ENCODE measurements around the gene RNF175.

RNF175 gene

DNA sequence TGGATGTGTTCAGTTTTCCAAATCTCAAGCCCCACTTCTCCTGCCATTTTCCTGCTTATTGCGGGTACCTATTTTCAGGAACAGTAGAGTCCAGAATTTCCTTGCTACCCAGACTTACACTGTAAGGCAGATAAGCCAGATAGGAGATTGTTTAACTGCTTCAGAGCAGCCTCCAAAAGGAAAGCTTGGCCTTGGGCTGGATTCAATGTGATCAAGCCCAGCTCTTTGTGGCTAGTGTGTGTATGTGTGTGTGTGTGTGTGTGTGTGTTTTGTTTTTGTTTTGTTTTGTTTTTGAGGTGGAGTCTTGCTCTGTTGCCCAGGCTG, 34.0 kb downstream of the RNF175 start:
- ChIA-PET POLR2A (no interaction called here), CTCF (interaction anchor here (0.9 to 2.0 kb wide), 3 partner anchors 10 to 24 kb away, joined by 3 to 6 read pairs (median 5); no protein-coding TSS in a partner anchor)
- no peak for TF ChIP-seq CTCF (IDR thresholded peaks at IDR 0.05; ENCODE audit: control extremely low read depth, extremely low read depth, low read depth, missing control alignments)
- no peak for DNase-seq (ENCODE audit: extremely low spot score)

DNA sequence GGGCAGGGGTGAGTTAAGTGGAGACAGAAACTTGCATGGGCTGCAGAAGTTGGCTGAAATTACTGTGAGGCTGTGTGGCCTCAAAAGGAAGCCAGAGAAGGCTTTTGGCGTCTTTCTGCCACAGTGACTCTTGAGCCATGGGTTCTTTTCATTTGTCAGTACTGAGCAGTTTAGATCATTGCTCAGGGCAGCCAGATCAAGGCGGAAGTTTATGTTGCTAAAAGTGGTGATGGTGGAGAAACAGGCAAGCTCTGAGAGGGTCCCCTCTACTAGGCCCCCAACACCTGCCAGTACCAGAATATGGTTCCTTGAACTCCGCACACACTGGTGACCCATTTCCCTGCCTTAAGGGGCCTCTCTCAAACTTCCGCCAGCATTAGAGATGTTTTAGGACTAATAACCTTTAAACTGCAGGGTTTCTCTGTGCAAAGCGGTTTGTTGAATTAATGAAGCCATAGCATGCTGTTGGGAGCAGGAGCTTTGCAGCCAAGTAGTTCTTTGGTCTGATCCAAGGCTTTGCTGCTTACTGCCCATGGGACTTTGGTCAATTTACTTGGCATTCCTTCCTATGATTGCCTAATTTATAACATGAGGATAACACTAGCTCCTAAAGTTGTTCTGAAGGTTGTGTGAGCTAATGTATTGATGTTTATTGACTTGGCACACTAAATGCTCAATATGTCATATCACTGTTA, 34.5 kb downstream of the RNF175 start:
- ChIA-PET CTCF (interaction anchor here (0.9 to 2.0 kb wide), 2 partner anchors 9 to 17 kb away, joined by 3 to 5 read pairs; no protein-coding TSS in a partner anchor), POLR2A (no interaction called here)
- DNase-seq (ENCODE audit: extremely low spot score), result no peak
- no peak for TF ChIP-seq CTCF (IDR thresholded peaks at IDR 0.05; ENCODE audit: control extremely low read depth, extremely low read depth, low read depth, missing control alignments)

DNA sequence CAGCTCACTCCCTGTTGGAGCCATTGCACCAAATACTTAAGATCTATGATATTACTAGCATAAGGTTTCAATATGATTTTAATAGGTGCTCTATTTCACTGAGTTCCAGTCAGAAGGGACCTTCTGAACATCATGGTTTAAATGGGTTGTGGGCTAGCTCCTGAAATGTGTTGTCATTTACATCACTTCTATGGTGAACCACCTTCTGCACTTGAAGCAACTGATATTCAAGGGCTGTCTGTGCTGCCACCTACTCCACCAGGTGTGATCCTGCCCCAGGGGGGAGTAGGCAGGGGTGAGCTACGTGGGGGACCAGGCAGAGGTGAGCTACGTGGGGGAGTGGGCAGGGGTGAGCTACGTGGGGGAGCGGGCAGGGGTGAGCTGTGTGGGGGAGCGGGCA, 35.2 kb downstream of the RNF175 start:
- ChIA-PET POLR2A (no interaction called here), CTCF (interaction anchor here (1.5 to 2.0 kb wide), 2 partner anchors 10 to 18 kb away, joined by 4 to 5 read pairs; no protein-coding TSS in a partner anchor)
- no peak for DNase-seq (ENCODE audit: extremely low spot score)
- TF ChIP-seq CTCF (IDR thresholded peaks at IDR 0.05; ENCODE audit: control extremely low read depth, extremely low read depth, low read depth, missing control alignments), result no peak

GRCh38 chr4:153722036-153722435, 37.8 kb downstream of the RNF175 start:
- no peak for TF ChIP-seq CTCF (IDR thresholded peaks at IDR 0.05; ENCODE audit: control extremely low read depth, extremely low read depth, low read depth, missing control alignments)
- ChIA-PET CTCF (interaction anchor here (0.8 to 1.3 kb wide), 2 partner anchors 14 to 19 kb away, joined by 3 read pairs; no protein-coding TSS in a partner anchor), POLR2A (no interaction called here)
- no peak for DNase-seq (ENCODE audit: extremely low spot score)

GRCh38 chr4:153713866-153714646, 45.8 kb downstream of the RNF175 start:
- ChIA-PET CTCF (no interaction called here), POLR2A (no interaction called here)
- DNase-seq (ENCODE audit: extremely low spot score), result no peak
- TF ChIP-seq CTCF (IDR thresholded peaks at IDR 0.05; ENCODE audit: control extremely low read depth, extremely low read depth, low read depth, missing control alignments), result no peak

DNA sequence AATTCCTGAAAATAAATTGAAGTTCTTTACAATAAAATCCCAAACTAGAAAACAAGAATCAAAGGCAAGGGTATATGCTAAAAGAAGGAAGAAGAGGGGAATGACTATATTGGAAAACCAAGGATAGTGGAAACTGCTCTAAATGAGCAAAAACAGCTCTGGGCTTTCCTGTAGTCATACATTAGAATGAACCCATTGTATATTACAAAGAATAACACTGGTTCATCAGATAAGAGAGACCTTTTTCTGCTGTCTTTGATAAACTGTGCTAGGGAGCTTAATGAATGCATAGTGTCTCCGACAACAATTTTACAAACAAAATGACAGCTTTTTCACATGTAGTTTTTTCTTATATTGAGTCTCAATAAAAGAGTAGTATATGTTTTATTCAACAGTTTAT, 49.1 kb downstream of the RNF175 start:
- POLR2A ChIA-PET, result no interaction called here
- CTCF ChIA-PET, result interaction anchor here (1.6 kb wide), 2 partner anchors 50 to 367 kb away, joined by 3 to 4 read pairs; partner anchors contain the start of gene MND1
- DNase-seq (ENCODE audit: extremely low spot score), result no peak
- TF ChIP-seq CTCF (IDR thresholded peaks at IDR 0.05; ENCODE audit: control extremely low read depth, extremely low read depth, low read depth, missing control alignments), result no peak
